ENCODE data around the gene XYLT1.

- no peak for TF ChIP-seq CTCF (conservative IDR thresholded peaks at IDR 0.05; ENCODE audit: low read length)
- TF ChIP-seq EZH2phosphoT487 (IDR thresholded peaks at IDR 0.05; ENCODE audit: borderline replicate concordance), result no peak
Measured at GRCh38 chr16:17453364-17454038, 17.3 kb downstream of the XYLT1 start.

Measured in Loucy (cell line).